ENCODE measurements around the gene KLHL12. TPM values are rescaled to one million over a fixed set of nuclear protein-coding genes. Genes with fewer than 3 reads are reported as not detected.
"Not testable (repeated sequence)": the region's sequence is repeated elsewhere in the genome, so short reads cannot be mapped to it uniquely, and the experiment has no call there.

Gene KLHL12
- total and polyA plus RNA-seq, 2 donors (not counting 3 experiments of a cell fraction or from before 2014, with no cell fraction given): 22.8 to 23.0 TPM

- Histone ChIP-seq H3K27me3 (ENCODE audit: control insufficient read depth in 2 of 2, insufficient read depth in 2 of 2, low read length in 2 of 2) (no peaks in the 10 kb centered on the region), H3K27ac (ENCODE audit: insufficient read depth, low read depth, low read length) (no peak overlapping the region), H3K4me2 (ENCODE audit: insufficient read depth, low read length) (no peak overlapping the region), H3K9me1 (replicated peaks; ENCODE audit: control insufficient read depth, extremely low read depth, insufficient read depth, low read length) (no peaks in the 10 kb centered on the region), H3K4me1 (ENCODE audit: control insufficient read depth, extremely low read depth, insufficient read depth, low read length) (no peaks in the 10 kb centered on the region), H3K79me2 (ENCODE audit: control insufficient read depth, insufficient read depth, low read length) (no peaks in the 10 kb centered on the region), H2AFZ (ENCODE audit: low read depth, low read length) (no peak overlapping the region), H3K9me3 (replicated peaks; ENCODE audit: control insufficient read depth, insufficient read depth, low read length) (no peaks in the 10 kb centered on the region), H4K20me1 (replicated peaks; ENCODE audit: control insufficient read depth, extremely low read depth, insufficient read depth, low read length) (no peaks in the 10 kb centered on the region), H3K36me3 (ENCODE audit: control insufficient read depth in 2 of 2, extremely low read depth in 1 of 2, insufficient read depth in 2 of 2, low read length in 2 of 2) (peaks cover 8 to 9% of the 10 kb centered on the region in 2 experiments), H3K4me3 (replicated peaks in 1 of 3; ENCODE audit: insufficient read depth in 1 of 3, low read depth in 1 of 3, low read length in 3 of 3) (no peak overlapping the region), H3K9ac (replicated peaks; ENCODE audit: extremely low read depth, insufficient read depth, low read length) (no peak overlapping the region)
- CTCF ChIA-PET: no interaction called here
- FAIRE-seq: no peak
- DNase-seq (ENCODE audit: low read depth, low spot score): no peak
- dilution Hi-C loops (cut with MboI; ENCODE audit: extremely low pct_ligation_motif_present, low sequenced_read_pairs): no loop called here
- no TSS peak for BruUV-seq (replicated peaks)
- POLR2A ChIA-PET: no interaction called here
- intact Hi-C loops (cut with micrococcal nuclease): no loop called here
- TF ChIP-seq MAX (IDR thresholded peaks at IDR 0.05; ENCODE audit: insufficient read depth, insufficient read length) (no peak), MYC (IDR thresholded peaks at IDR 0.05; ENCODE audit: low read depth, low read length) (no peak), EZH2 (IDR thresholded peaks at IDR 0.05; ENCODE audit: borderline replicate concordance, low read depth, low read length, severe bottlenecking) (no peak), POLR2AphosphoS5 (IDR thresholded peaks at IDR 0.05; ENCODE audit: insufficient read depth, low read depth, low read length) (no peak), FOS (IDR thresholded peaks at IDR 0.05; ENCODE audit: borderline replicate concordance, insufficient read depth, low read length) (no peak), POLR2A (IDR thresholded peaks at IDR 0.05; ENCODE audit: low read depth, low read length) (no peak), GATA2 (IDR thresholded peaks at IDR 0.05; ENCODE audit: insufficient read depth, insufficient read length, low read depth, low read length) (no peak)
- TF ChIP-seq, protein P1, sequence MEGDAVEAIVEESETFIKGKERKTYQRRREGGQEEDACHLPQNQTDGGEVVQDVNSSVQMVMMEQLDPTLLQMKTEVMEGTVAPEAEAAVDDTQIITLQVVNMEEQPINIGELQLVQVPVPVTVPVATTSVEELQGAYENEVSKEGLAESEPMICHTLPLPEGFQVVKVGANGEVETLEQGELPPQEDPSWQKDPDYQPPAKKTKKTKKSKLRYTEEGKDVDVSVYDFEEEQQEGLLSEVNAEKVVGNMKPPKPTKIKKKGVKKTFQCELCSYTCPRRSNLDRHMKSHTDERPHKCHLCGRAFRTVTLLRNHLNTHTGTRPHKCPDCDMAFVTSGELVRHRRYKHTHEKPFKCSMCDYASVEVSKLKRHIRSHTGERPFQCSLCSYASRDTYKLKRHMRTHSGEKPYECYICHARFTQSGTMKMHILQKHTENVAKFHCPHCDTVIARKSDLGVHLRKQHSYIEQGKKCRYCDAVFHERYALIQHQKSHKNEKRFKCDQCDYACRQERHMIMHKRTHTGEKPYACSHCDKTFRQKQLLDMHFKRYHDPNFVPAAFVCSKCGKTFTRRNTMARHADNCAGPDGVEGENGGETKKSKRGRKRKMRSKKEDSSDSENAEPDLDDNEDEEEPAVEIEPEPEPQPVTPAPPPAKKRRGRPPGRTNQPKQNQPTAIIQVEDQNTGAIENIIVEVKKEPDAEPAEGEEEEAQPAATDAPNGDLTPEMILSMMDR (IDR thresholded peaks at IDR 0.05; ENCODE audit: extremely low read depth in 1 of 2, insufficient read depth in 1 of 2, low read depth in 1 of 2, low read length in 2 of 2): no peak
Observed at GRCh38 chr1:202905331-202905730, 21.7 kb downstream of the KLHL12 start.

DNA sequence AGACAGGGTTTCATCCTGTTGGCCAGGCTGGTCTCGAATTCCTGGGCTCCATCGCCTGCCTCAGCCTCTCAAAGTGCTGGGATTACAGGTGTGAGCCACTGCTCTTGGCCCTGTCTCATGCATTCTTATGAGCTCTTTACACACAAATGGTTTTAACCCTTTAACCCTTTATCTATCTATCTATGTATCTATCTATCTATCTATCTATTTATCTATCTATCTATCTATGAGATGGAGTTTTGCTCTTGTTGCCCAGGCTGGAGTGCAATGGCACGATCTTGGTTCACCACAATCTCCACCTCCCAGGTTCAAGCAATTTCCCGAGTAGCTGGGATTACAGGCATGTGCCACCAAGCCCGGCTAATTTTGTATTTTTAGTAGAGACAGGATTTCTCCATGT, 23.2 kb downstream of the KLHL12 start:
- H3K36me3 ChIP-seq (ENCODE audit: control insufficient read depth in 2 of 2, extremely low read depth in 1 of 2, insufficient read depth in 2 of 2, low read length in 2 of 2); H3K27ac ChIP-seq (ENCODE audit: insufficient read depth, low read depth, low read length); FAIRE-seq; H3K79me2 ChIP-seq (ENCODE audit: control insufficient read depth, insufficient read depth, low read length); H2AFZ ChIP-seq (ENCODE audit: low read depth, low read length); BruUV-seq (replicated peaks); CTCF ChIA-PET; H3K4me3 ChIP-seq (replicated peaks in 1 of 3; ENCODE audit: insufficient read depth in 1 of 3, low read depth in 1 of 3, low read length in 3 of 3); H3K27me3 ChIP-seq (ENCODE audit: control insufficient read depth in 2 of 2, insufficient read depth in 2 of 2, low read length in 2 of 2); intact Hi-C loops (cut with micrococcal nuclease); H3K9me1 ChIP-seq (replicated peaks; ENCODE audit: control insufficient read depth, extremely low read depth, insufficient read depth, low read length); DNase-seq (ENCODE audit: low read depth, low spot score); H3K4me1 ChIP-seq (ENCODE audit: control insufficient read depth, extremely low read depth, insufficient read depth, low read length); H4K20me1 ChIP-seq (replicated peaks; ENCODE audit: control insufficient read depth, extremely low read depth, insufficient read depth, low read length); H3K9me3 ChIP-seq (replicated peaks; ENCODE audit: control insufficient read depth, insufficient read depth, low read length); dilution Hi-C loops (cut with MboI; ENCODE audit: extremely low pct_ligation_motif_present, low sequenced_read_pairs); POLR2A ChIA-PET; H3K9ac ChIP-seq (replicated peaks; ENCODE audit: extremely low read depth, insufficient read depth, low read length); H3K4me2 ChIP-seq (ENCODE audit: insufficient read depth, low read length): not testable (repeated sequence)

All from endothelial cell of umbilical vein (primary cell).